NCI-H69 (cell line): ENCODE measurements around the gene TIMM44.
"Not testable (repeated sequence)": the region's sequence is repeated elsewhere in the genome, so short reads cannot be mapped to it uniquely, and the experiment has no call there.

ENCODE experiments used
- DNase-seq: peaks from one replicate; lab custom pipeline; 2025; lab: John Stamatoyannopoulos, UW

The TIMM44 gene

DNA sequence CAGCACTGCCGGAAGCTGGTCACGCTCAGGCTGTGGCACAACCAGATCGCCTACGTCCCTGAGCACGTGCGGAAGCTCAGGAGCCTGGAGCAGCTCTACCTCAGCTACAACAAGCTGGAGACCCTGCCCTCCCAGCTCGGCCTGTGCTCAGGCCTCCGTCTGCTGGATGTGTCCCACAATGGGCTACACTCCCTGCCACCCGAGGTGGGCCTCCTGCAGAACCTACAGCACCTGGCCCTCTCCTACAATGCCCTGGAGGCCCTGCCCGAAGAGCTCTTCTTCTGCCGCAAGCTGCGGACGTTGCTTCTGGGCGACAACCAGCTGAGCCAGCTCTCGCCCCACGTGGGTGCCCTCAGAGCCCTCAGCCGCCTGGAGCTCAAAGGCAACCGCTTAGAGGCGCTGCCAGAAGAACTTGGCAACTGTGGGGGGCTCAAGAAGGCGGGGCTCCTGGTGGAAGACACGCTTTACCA is 43.0 kb downstream of the TIMM44 start:
- DNase-seq = no peak

DNA sequence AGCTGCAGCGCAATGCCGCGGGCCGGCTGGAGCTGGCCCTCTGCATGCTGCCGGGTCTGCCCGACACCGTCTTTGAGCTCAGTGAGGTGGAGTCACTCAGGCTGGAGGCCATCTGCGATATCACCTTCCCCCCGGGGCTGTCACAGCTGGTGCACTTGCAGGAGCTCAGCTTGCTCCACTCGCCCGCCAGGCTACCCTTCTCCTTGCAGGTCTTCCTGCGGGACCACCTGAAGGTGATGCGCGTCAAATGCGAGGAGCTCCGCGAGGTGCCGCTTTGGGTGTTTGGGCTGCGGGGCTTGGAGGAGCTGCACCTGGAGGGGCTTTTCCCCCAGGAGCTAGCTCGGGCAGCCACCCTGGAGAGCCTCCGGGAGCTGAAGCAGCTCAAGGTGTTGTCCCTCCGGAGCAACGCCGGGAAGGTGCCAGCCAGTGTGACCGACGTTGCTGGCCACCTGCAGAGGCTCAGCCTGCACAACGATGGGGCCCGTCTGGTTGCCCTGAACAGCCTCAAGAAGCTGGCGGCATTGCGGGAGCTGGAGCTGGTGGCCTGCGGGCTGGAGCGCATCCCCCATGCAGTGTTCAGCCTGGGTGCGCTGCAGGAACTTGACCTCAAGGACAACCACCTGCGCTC is 43.6 kb downstream of the TIMM44 start:
- DNase-seq = no peak

DNA sequence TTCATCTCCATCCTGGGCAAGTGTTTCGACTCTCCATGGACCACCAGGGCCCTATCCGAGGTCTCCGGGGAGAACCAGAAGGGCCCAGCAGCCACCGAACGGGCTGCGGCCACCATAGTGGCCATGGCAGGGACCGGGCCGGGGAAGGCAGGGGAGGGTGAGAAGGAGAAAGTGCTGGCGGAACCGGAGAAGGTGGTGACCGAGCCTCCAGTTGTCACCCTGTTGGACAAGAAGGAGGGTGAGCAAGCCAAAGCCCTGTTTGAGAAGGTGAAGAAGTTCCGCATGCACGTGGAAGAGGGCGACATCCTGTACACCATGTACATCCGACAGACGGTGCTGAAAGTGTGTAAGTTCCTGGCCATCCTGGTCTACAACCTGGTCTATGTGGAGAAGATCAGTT is 44.5 kb downstream of the TIMM44 start:
- no peak for DNase-seq

DNA sequence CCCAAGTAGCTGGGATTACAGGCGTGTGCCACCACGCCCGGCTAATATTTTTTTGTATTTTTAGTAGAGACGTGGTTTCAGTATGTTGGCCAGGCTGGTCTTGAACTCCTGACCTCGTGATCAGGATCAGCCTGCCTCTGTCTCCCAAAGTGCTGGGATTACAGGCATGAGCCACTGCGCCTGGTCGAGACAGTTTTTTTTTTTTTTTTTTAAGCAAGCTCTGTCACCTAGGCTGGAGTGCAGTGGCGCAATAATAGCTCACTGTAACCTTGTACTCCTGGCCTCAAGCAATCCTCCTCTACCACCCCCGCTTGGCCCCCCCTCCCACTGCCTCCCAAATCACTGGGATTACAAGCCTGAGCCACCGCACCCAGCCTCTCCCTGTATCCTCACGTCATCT is 46.2 kb downstream of the TIMM44 start:
- no peak for DNase-seq

DNA sequence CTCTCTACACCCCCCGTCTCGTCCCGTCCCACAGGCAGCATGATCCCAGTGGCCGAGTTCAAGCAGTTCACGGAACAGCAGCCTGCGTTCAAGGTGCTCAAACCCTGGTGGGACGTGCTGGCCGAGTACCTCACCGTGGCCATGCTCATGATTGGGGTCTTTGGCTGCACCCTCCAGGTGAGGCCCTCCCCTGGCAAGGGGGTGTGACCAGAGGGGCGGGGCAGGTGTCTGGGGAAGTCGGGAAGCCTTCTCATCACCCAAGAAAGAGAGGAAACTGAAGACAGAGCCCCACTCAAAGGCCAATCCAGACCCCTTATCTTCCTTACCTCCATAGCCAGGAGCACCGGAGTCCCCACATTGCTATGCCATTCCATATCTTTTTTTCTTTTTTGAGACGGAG is 47.9 kb downstream of the TIMM44 start:
- no peak for DNase-seq

DNA sequence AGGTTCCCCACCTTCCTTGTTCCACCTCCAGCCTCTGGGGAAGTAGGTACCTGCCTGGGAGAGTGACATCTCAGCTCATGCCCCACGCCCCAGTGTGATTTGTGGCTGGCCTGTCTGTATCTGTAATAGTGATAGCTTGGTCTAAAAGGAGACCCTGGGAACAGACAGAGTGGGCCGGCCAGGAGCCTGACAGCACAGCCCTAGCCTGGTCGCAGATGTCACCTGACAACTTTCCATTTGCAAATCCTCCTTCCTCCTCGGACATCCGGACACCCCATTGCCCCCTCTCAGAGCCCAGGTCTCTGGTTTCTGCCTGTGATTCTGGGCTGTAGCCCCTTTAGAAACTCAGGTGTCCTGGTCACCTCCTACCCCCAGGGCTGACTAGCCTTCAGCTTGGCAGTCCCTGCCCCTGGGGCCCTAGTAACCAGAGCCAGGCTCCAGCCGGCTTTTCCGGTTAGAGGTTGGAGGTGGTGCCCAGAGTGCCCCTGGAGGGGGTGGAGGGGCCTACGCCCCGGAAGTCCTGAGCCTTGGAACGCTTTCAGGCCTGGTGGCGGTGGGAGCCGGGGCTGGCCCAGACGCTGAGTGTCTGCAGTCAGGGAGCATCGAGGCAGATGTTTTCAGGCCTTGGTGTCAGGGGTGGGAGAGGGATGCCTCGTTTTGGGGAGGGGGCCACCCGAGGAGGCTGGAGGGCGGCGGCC is 48.7 kb downstream of the TIMM44 start:
- DNase-seq = no peak

DNA sequence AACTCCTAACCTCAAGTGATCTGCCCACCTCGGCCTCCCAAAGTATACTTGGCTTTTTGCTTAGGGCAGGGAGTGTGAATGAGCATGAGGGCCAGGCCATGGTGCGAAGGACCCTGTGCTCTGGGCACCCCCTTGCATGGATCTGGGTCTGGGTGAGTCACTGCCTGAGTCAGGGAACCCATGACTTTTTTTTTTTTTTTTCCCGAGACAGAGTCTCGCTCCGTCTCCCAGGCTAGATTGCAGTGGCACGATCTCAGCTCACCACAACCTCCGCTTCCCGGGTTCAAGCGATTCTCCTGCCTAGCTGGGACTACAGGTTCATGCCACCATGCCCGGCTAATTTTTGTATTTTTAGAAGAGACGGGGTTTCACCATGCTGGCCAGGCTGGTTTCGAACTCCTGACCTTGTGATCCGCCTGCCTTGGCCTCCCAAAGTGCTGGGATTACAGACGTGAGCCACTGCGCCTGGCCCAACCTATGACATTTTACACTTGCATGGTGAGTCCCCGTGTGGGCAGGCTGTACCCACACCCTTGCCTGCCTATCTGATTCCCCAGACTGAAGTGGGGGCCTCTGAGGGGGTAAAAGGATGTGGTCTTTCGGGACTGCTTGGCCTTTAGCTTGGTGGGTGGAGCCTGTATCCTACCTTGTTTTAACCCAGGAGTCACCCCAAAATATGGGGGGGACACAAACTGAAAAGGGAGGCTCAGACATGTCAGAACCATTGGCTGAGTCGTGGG is 49.9 kb downstream of the TIMM44 start:
- not testable (repeated sequence) for DNase-seq

DNA sequence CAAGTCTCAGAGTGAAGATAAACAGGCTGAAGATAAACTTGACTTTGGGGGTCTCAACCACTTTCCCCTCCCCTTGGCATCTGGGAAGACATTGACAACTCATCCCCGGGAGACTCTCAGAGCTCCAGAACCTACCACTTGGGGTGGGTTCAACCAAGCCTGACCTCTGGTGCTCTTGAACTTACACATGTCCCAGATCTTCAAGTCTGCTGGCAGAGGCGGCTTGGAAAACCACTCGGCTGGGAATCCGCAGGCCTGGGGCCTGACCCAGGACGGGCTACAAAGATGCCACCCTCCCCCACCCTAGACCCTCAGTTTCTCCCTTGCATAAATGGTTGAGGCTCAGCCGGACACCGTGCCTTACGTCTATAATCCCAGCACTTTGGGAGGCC is 54.6 kb downstream of the TIMM44 start:
- no peak for DNase-seq

DNA sequence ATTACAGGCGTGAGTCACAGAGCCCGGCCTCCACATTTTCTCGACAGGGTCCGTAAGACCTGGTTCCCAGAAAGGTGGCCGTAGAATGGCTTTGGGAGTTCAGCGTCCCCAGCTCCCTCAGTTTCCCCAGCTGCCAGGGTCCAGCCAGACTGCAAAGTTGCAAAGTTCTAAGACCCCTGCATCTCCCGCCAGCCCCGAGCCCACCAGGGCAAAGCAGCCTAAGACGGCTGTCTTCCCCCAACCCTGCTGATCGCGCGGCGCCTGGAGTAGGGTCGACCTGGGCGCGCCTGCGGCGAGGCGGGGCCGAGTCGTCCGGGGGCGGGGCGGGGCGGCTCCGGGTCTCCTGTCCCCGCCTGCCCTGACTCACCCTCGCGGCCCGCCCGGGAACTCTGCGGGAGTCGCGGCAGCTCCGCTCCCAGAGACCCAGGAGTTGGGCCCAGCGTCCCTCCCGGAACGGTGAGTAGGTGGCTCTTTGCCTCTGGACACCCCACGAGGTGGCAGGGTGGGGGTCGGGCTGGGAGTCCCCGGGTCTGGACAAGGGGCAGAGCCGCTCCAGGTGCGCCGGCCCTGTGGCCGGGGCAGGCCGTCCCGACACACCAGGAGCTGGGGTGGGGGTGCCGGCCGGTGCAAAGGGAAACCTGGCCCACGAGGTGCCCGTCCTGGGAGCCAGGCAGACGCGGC is 55.2 kb downstream of the TIMM44 start, which contains the start of gene LRRC8E:
LRRC8E (plus strand) TSS at position 366 of the 681 bp plus-strand sequence. CDS start 7,094 bp downstream, outside the sequence.
- DNase-seq = peak; percentile 73

DNA sequence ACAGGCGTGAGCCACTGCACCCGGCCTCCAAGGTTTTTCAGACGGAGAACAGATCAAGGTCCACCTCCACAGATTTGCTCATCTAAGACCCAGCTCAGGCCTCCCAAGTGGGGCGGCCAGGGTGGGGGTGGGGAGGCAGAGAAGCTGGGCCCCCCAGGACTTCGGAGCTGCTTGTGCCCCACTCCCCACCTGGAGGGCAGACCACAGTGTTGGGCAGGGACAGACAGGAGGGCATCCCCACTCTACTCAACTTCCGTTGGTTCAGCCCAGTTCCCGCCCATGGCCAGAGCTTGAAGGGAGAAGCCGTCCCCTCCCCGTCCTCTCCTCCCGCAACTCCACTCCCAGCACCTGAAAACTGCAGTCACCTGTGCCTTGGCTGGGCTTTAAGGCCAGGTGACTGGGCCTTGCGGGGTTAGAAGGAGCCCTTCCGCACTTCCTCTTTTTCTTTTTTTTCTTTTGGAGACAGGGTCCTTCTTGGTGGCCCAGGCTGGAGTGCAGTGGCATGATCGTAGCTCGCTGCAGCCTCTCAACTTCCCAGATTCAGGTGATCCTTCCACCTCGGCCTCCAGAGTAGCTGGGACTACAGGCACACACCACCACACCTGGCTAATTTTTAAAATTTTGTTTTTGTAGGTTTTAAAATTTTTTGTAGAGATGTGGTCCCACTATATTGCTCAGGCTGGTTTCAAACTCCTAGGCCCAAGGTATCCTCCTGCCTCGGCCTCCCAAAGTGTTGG is 55.9 kb downstream of the TIMM44 start:
- no peak for DNase-seq

DNA sequence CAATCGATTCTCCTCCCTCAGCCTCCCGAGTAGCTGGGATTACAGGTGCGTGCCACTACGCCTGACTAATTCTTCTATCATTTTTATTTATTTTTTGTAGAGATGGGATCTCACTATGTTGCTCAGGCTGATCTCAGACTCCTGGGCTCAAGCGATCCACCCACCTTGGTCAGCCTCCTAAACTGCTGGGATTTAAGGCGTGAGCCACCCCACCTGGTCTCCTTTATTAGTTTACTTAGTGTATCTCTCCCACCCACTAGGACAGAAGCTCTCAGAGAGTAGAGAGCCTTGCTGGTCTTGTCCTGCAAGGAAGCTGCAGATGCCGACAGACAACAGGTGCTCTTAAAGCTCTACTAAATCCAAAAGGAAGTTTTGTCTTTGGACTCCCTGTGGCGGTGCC is 57.6 kb downstream of the TIMM44 start:
- no peak for DNase-seq

DNA sequence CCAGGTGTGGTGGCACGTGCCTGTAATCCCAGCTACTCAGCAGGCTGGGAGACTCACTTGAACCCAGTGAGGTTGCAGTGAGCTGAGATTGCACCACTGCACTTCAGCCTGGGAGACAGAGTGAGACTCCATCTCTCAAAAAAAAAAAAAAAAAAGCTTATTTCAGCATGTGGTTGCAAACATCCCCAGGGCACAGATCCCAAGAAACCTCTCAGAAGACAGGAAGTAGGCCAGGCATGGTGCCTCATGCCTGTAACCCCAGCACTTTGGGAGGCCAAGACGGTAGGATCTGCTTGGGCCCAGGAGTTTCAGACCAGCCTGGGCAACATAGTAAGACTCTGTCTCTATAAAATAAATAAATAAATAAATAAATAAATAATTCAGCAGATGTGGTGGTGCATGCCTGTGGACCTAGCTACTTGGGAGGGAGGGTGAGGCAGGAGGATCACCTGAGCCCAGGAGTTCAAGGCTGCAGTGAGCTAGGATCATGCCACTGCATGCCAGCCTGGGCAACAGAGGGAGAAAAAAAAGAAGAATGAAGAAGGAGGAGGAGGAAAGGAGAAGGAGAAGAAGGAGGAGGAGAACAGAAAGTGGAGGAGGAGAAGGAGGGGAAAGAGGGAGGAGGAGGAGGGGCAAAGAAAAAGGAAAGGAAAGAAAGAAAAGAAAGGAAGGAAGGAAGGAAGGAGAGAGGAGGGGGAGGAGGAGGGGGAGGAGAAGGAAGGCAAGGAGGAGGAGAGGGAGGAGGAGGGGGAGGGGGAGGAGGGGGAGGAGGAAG is 59.5 kb downstream of the TIMM44 start:
- peak; percentile 25 for DNase-seq

DNA sequence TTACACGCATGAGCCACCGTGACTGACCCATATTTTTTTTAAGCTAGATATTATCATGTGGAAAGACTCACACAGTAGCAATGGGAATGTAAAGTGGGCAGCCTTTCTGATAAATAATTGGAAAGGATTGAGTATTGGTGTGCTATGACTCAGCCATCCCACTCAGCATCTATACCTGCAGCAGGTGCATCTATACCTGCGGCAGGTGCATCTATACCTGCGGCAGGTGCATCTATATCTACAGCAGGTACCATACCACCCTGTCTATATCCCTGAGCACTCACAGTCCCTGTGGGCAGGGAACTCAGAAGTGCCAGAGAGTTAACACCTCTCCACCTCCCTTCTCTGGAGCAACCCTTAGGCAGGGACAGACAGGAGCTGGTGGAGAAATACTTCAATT is 60.4 kb downstream of the TIMM44 start:
- DNase-seq = no peak

DNA sequence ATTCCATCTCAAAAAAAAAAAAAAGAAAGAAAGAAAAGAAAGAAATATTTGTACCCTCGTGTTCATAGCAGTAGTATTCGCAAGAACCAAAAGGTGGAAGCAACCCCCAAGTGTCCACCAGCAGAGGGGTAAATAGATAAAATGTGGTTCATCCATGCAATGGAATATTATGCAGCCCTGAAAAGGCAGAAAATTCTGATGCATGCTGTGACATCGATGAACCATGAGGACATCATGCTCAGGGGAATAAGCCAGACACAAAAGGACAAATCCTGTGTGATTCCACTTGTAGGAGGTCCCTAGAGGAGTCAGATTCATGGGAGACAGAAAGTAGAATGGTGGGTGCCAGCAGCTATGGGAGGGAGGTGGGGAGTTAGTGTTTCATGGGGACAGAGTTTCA is 61.6 kb downstream of the TIMM44 start:
- DNase-seq = no peak

DNA sequence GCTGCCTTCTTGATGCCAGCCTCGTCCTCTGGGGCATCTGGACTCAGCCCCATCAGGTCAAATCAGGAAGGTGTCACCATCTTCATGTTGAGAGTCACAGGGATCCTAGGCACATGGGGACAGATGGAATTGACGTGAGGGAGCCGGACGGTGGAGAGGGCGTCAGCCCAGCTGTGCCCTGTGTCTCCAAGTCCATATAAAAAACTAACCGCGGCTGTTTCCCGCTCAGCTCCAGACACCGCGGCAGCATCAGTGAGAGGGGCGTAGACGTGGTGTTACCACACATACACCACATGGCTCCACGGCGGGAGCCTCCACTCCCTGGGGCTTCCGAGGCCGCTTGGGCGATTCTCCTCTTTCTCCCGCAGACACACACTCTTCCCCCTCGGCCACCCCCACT is 63.6 kb downstream of the TIMM44 start:
- DNase-seq = peak; percentile 52

DNA sequence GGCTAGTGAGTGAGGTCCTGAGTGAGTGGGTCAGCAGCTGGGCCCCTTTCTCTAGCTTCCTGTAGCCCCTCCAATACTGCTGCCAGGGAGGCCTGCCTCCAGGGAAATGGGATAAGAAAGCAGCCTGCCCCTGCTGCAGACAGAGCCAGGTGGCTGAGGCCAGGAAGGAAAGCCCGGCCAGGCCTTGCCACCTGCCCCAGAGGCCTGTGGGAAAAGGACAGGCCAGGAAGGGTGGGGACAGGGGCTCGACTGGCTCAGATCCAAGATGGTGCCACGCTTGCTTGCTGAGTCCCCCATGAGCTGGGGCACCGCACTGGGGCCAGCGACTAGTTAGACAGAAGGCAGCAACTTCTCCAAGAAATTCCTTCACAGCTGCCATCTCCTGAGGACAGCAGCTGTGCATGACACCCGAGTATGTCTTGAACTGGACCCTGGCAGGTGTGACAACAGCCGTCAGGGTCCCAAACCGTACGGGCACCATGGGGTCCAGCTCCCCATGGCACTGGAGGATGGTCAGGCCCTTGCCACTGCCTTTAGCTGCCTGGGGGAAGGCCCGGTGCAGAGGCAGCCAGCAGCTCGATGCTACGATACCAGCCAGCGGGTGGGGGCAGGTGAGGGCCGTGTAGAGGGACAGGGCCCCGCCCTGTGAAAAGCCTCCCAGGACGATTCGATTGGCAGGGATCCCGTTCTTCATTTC is 64.2 kb downstream of the TIMM44 start:
- DNase-seq = no peak

DNA sequence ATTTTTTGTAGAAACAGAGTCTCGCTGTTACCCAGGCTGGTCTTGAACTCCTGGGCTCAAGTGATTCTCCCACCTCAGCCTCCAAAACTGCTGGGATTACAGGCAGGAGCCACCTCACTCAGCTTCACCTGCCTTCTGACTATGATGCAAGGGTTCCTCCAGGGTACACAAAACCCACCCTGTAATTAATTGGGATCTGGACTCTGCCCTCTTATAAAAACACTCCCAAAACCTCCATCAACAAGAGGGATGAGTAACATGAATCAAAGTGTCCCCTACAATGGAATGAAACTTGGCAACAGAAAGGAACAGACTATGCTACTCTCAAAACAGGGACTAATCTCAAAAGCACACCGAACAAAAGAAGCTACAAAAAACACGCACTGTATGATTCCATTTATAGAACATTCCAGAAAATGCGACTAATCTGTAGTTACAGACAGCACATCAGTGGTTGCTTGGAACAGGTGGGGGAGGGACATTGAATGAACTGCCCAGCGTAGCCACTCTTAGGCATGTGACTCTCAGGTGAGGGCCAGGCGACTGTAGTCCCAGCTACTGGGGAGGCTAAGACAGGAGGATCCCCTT is 66.1 kb downstream of the TIMM44 start:
- no peak for DNase-seq
